ENCODE measurements around the gene EIF2B2. TPM values are rescaled to one million over a fixed set of nuclear protein-coding genes. Genes with fewer than 3 reads are reported as not detected.
A peak's percentile ranks its signal among the peaks of the same experiment; 100 is the strongest.

Gene EIF2B2
- total and polyA plus RNA-seq, 12 donors, result 20.6 to 90.9 (median 51.6) TPM

DNA sequence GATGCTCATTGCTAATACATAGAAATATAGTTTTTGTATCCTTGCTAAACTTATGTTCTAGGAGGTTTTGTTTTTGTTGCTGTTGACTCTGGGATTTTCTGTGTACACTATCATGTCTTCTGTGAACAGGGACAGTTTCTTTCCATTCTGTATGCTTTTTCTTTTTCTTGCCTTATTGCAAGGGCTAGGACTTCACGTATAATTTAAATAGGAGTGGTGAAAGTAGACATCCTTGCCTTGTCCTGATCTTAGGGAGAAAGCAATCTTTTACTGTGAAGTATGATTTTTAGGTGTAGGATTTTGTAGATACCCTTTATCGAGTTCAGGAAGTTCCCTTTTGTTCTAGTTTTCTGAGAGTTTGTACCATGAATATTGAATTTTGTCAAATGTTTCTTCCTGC, 1.5 kb upstream of the EIF2B2 start:
- H3K4me1 ChIP-seq (replicated peaks in 1 of 2), result peaks cover 8 to 26% of the 10 kb centered on the region in 2 donors
- no peaks in the 10 kb centered on the region for H3K9me3 ChIP-seq (replicated peaks in 1 of 3)
- DNase-seq, result no peak
- no peaks in the 10 kb centered on the region for H3K27me3 ChIP-seq
- TF ChIP-seq POLR2A (IDR thresholded peaks at IDR 0.05), result no peak
- TF ChIP-seq, protein P1, sequence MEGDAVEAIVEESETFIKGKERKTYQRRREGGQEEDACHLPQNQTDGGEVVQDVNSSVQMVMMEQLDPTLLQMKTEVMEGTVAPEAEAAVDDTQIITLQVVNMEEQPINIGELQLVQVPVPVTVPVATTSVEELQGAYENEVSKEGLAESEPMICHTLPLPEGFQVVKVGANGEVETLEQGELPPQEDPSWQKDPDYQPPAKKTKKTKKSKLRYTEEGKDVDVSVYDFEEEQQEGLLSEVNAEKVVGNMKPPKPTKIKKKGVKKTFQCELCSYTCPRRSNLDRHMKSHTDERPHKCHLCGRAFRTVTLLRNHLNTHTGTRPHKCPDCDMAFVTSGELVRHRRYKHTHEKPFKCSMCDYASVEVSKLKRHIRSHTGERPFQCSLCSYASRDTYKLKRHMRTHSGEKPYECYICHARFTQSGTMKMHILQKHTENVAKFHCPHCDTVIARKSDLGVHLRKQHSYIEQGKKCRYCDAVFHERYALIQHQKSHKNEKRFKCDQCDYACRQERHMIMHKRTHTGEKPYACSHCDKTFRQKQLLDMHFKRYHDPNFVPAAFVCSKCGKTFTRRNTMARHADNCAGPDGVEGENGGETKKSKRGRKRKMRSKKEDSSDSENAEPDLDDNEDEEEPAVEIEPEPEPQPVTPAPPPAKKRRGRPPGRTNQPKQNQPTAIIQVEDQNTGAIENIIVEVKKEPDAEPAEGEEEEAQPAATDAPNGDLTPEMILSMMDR (IDR thresholded peaks at IDR 0.05), result no peak
- peaks cover 0 to 16% of the 10 kb centered on the region in 2 donors for H3K36me3 ChIP-seq (replicated peaks in 1 of 2)
- H3K27ac ChIP-seq, result no peak overlapping the region
- intact Hi-C loops (cut with DNase I), result loop anchor here in 1 of 2 donors (10.0 kb wide), 2 partner anchors 56 to 64 kb away; partner anchors contain the start of genes ACYP1 and ZC2HC1C
- 87 to 96% (median 94%) methylated on average over 2 of the region's 2 CpGs for WGBS, 4 donors
- no peak overlapping the region for H3K4me3 ChIP-seq

DNA sequence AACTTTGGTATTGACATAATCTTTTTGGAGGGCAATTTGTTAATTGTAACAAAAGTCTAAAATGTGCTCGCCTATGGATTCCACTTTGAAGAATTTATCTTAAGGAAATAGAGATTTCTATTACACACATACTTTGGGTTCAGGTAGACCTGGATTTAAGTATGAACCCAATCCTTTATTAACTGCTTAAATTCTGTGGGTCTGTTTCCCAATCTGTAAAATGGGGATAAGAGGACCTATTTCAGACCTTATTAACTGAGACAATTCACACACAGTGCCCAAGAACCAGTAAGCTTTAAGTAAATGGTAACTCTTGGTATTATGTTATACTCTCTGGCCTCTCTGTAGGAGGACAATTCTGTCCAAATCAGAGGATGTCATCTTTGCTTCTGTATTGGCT, 822 bp upstream of the EIF2B2 start:
- no peak for DNase-seq
- WGBS, 4 donors, result 93 to 100% (median 95%) methylated on average over 1 of the region's 1 CpG
- no peaks in the 10 kb centered on the region for H3K27me3 ChIP-seq
- H3K4me1 ChIP-seq (replicated peaks in 1 of 2), result peaks cover 8 to 26% of the 10 kb centered on the region in 2 donors
- H3K9me3 ChIP-seq (replicated peaks in 1 of 3), result no peaks in the 10 kb centered on the region
- TF ChIP-seq, protein P1 (IDR thresholded peaks at IDR 0.05), result no peak
- H3K4me3 ChIP-seq, result peak overlapping the region in 1 of 4 donors; percentile 84
- intact Hi-C loops (cut with DNase I), result loop anchor here in 1 of 2 donors (10.0 kb wide), 2 partner anchors 57 to 63 kb away; partner anchors contain the start of genes ACYP1 and ZC2HC1C
- H3K36me3 ChIP-seq (replicated peaks in 1 of 2), result peaks cover 0 to 22% of the 10 kb centered on the region in 2 donors
- peak overlapping the region; percentile 14 to 93 (median 82) for H3K27ac ChIP-seq

DNA sequence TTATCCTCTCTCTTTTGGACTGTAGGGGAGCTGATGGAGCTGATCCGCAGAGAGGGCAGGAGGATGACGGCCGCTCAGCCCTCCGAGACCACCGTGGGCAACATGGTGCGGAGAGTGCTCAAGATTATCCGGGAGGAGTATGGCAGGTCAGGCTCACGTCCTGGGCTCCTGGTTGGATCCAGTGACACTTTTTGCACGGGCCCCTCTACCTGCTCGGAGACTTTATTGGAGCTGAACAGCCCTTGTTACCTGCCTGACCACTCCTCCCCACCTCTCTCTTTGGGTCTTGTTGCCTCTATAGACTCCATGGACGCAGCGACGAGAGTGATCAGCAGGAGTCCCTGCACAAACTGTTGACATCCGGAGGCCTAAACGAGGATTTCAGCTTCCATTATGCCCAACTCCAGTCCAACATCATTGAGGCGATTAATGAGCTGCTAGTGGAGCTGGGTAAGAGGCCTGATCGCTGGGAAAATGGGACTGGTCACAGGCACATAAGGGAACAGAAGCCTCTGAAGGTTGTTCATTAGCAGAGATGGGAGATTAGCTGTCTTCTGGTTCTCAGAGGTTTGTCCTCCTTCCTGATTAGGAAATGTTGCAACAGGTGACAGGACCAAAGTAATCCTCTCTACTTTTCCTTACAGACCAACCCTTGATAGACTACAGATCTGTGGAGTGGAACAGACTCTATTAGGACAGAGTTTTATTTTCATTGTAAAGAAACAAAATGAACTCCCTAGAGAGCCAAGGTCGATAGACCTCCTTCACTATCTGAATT, 718 bp downstream of the EIF2B2 start:
- H3K27me3 ChIP-seq, result no peaks in the 10 kb centered on the region
- 8 to 15% (median 8%) methylated on average over 17 to 18 of the region's 18 CpGs for WGBS, 4 donors
- H3K27ac ChIP-seq, result peak overlapping the region in 4 of 5 donors; percentile 36 to 93 (median 86)
- peaks cover 8 to 26% of the 10 kb centered on the region in 2 donors for H3K4me1 ChIP-seq (replicated peaks in 1 of 2)
- no peaks in the 10 kb centered on the region for H3K9me3 ChIP-seq (replicated peaks in 1 of 3)
- peak overlapping the region; percentile 62 to 84 (median 68) for H3K4me3 ChIP-seq
- peaks cover 0 to 37% of the 10 kb centered on the region in 2 donors for H3K36me3 ChIP-seq (replicated peaks in 1 of 2)
- TF ChIP-seq, protein P1 (IDR thresholded peaks at IDR 0.05), result no peak
- no peak for TF ChIP-seq POLR2A (IDR thresholded peaks at IDR 0.05)
- intact Hi-C loops (cut with DNase I), result loop anchor here in 1 of 2 donors (10.0 kb wide), 2 partner anchors 59 to 61 kb away; partner anchors contain the start of genes ACYP1 and ZC2HC1C
- no peak for DNase-seq

DNA sequence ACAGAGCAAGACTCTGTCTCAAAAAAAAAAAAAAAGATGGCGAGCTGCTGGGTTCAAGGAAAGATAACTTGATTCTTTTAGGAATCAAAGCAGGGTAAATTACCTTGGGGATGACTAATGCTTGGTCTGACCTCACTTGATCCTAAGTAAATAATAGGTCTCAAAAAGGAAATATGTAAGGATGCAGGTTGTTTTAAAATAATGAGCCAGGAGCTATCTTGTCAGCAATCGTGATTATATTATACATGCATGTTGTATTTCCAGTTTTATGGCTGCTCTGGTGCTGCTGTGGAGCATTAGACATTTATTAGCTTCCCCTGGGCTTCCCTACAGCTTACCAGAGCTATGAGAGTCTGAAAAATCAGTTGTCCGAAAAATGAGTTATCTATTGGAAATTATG, 2.6 kb downstream of the EIF2B2 start:
- H3K9me3 ChIP-seq (replicated peaks in 1 of 3), result no peaks in the 10 kb centered on the region
- H3K27me3 ChIP-seq, result no peaks in the 10 kb centered on the region
- H3K27ac ChIP-seq, result no peak overlapping the region
- no peak overlapping the region for H3K4me3 ChIP-seq
- TF ChIP-seq, protein P1 (IDR thresholded peaks at IDR 0.05), result no peak
- TF ChIP-seq POLR2A (IDR thresholded peaks at IDR 0.05), result no peak
- no peak for DNase-seq
- H3K36me3 ChIP-seq (replicated peaks in 1 of 2), result peaks cover 0 to 55% of the 10 kb centered on the region in 2 donors
- WGBS, 4 donors, result 70 to 74% (median 72%) methylated on average over 3 of the region's 3 CpGs
- peaks cover 8 to 26% of the 10 kb centered on the region in 2 donors for H3K4me1 ChIP-seq (replicated peaks in 1 of 2)
- intact Hi-C loops (cut with DNase I), result loop anchor here in 1 of 2 donors (10.0 kb wide), 2 partner anchors 59 to 61 kb away; partner anchors contain the start of genes ACYP1 and ZC2HC1C

Measured in adrenal gland (tissue), 12 donors.